GM21576 (cell line): Measurements from ENCODE around the gene MPIG6B.

Experiments
- ATAC-seq: cut with Tn5 transposase; IDR thresholded peaks from one replicate; pipeline ENCODE4 v1.9.1; 2021; ENCODE audit warnings: mild to moderate bottlenecking, moderate library complexity; ENCODE audit not compliant: unreplicated experiment

The MPIG6B gene

GRCh38 chr6:31720196-31720770 is 2.9 kb upstream of the MPIG6B start:
- no peak for ATAC-seq

- no peak for ATAC-seq
Observed at GRCh38 chr6:31721351-31722020, 1.7 kb upstream of the MPIG6B start, which contains the start of gene LY6G6C. LY6G6C (minus strand) TSS chr6:31721746; CDS start chr6:31721679, 67 bp downstream.

DNA sequence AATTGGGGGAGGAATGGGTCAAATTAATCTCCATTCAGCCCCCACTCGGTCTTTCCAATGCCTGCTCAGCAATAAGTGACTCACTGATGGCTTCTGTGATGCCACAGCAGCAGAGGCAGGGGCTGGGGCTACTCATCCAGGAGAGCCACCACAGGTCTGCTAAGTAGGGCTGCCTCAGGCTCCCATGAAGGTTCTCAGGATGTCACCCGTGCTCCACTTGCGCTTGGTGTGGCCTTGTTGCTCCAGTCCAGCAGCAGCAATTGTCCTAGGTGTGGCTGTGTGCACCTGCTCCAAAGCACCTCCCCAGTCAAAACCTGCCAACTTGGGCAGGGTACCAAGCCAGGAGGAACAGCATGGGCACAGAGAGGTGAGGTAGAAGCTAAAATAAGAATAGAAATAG is 1.0 kb upstream of the MPIG6B start:
- ATAC-seq, result no peak

- no peak for ATAC-seq
Observed at GRCh38 chr6:31723980-31724691, 963 bp downstream of the MPIG6B start.

DNA sequence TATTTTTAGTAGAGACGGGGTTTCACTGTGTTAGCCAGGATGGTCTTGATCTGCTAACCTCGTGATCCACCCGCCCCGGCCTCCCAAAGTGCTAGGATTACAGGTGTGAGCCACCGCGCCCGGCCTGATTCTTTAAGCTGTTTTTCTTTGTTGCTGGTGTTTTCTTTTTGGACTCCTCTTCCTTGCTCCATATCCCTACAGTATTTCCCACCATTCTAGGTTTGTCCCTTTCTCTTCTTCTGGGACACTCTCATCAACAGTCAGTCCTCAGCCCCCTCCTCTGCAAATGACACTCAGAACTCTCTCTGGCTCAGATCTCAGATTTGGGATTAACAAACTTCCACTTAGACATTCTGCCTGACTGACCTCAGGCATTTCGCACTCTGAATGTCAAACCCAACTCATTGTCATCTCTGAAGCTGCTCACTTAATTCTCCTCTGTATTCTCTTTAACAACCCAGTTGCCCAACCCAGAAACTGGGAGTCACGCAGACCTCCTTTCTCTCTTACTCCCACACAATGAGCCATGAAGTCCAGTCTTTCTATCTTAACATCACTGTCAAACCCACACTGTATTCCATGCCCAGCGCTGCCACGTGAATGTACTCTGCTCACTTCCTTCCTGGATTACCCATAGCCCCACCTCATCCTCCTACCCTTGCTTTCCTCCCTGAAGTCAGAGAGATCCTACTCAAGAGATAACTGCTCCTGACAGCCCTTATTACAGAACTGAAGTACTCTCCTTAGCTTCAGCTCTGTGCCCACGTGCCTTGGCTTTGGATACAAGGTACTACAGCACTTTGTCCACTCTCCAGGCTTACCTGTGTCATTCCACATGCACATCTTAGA is 2.6 kb downstream of the MPIG6B start:
- no peak for ATAC-seq

- no peak for ATAC-seq
Observed at GRCh38 chr6:31727034-31727716, 4.0 kb downstream of the MPIG6B start.

GRCh38 chr6:31727717-31728671 is 4.8 kb downstream of the MPIG6B start:
- no peak for ATAC-seq

DNA sequence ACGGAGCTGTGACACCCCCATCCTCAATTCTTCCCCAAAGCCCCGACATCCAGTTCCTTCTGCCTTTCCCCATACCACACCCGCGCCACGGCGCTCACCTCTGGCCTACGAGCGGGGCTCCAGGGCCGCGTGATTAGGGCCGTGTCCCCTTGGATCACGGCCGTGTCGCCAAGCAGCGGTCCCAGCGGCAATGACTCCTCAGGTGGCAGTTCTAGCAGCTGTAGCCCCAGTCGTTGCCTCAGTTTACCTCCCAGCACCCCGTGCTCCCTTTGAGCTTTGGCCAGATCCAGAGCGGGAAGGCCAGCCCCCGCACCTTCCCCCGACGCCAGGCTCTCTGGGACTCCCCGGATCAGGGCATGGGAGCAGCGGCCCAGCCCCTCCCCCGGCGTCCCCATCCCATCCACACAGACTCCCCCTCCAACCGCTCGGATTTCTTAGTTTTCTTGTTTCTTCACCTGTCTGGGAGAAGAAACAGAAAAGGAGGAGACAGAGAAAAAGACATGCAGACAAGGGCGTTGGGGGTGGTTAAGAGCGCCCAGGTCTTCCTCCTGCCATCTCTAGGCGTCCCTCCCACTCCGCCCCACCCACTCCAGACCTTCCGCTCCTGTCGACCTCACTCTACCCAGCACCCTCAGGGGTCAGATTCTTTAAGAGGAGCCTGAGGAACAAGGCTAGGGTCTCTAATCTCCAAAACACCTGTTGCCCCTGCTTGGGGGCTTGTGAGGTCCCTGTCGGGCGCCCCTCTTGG is 5.8 kb downstream of the MPIG6B start, which contains the start of gene DDAH2:
Gene DDAH2 (minus strand): TSS at position 533 of the 748 bp plus-strand sequence. CDS start 138 bp downstream, at position 395.
- no peak for ATAC-seq

DNA sequence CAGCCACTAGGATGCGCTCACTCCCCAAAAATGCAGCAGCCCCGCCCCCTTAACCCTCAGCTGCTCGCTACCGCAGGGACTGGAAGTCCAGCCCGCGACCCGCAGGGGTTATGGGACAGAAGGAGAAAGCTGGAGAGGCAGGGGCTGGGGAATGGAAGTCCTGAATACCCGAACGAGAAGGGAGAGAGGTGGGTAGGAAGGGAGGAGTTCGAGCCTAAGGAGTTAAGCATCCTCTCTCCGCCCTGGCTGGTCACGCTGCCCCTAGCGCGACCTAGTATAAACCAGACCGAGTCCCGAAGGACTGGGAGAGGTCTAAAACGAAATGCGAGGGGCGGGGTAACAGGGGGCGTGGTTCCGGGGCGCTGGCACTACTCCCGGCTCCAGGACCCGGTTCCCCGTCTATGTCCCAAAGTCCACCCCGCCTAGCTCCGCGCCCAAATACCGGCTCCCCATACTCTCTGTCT is 6.4 kb downstream of the MPIG6B start:
- ATAC-seq, result peak; percentile 40

GRCh38 chr6:31729979-31730630 is 6.9 kb downstream of the MPIG6B start:
- ATAC-seq, result peak; percentile 28

GRCh38 chr6:31730631-31731086 is 7.5 kb downstream of the MPIG6B start:
- no peak for ATAC-seq

DNA sequence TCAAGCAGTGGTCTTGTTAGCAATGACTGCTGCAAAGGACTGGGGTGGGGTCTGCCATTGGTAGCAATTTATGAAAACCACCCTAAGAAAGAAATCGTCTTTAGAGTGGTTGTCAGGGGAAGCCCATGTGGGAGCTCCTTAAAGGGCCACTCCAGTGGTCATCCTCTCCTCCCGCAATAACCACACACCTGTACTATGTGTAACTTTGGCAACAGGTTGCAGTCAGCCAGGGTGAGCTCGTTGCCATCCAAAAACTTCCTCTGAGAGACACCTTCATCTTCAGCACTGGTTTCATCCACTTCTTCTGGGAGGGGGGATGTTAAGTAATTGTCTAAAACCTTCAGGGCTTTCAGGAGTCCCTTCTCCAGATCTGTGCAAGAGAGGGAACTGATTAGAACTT is 8.9 kb downstream of the MPIG6B start:
- ATAC-seq, result no peak

DNA sequence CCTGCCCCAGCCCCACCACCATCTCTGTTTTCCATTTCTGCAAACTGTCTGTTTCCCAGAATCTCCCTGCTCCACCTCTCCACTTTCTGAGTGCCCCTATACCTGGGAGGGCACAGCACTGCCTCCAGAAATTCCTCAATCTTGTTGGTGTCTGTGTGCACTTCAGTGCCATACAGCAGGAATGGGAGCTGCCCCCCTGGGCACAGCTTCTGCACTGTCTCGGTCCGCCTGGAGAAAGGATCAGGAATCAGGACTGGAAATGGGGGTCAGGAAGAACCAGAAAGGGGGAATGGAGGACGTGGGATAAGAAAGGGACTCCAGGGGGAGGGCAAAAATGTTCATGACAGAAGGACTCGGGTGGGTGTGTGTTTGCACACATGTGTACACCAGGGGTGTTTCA is 10.6 kb downstream of the MPIG6B start:
- no peak for ATAC-seq

- no peak for ATAC-seq
Observed at GRCh38 chr6:31734247-31734820, 11.2 kb downstream of the MPIG6B start.

DNA sequence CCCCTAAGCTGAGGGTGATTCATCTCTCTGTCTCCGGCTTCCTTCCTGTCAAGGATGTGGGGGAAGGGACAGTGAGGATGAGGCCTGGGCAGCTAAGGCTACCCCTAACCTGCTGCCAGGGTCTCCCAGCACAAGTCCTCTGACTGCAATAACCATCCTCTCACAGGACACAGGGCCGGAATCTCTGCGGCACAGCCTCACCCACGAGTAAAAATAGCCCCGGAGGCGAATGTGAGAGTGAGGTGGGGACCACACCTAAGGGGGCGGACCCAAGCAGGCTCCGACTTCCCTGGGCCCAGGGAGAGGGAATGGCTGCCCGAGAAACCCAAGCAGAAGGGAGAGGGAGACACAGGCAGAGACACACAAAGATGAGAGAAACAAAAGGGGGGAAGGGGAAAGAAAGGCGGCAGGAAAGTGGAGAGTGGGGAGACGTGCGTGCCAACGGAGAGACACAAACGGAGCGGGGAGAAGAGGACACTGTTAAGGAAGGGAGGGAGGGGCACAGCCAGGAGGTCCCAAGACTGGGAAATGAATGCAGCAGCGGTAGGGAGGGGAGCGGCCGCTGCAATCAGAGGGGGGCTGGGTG is 11.7 kb downstream of the MPIG6B start:
- no peak for ATAC-seq

DNA sequence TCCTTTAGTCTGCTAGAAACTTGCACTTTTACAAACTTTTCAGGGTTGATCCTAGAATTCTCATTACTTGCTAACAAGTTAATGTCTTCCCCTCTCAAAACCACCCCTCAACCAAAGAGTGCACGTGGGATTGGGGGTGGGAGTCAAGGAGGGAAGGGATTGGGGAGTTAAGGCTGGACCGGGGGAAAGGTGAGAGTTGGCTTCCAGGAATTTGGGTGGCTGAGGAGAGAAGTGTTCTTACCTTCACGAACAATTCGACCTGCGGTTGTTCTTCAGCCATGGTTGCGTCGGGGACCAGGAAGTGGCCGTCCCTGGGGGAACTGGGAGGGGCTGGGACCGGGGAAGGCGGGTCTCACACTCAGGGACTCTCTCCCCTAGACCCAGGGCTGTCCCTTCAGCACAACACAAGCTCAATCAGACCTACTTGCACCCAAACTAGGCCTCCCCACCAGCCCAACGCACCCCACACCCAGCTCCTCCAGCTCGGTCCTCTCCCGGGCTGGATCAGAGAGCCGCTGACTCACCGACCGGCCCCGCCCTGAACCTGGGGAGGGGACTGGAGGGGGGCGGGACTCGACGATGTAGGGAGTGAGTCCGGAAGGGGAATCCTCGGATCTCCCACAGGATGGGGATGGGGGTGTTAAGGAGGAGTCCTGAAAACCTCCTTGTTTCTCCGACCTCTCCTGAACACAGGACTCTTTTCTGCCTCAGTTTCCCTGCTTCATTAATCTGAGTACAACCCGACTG is 13.0 kb downstream of the MPIG6B start, which contains the start of gene CLIC1:
Gene CLIC1 (minus strand): TSS at position 510 of the 747 bp plus-strand sequence. CDS start 230 bp downstream, at position 280.
- no peak for ATAC-seq
